Stimulated activated CD4-positive, alpha-beta T cell treated with anti-CD3 and anti-CD28 coated beads, Interleukin-4, amount 100 ng/mL, for 4 hours (primary cell): ENCODE results near the gene OSBP2.
"Not testable (repeated sequence)": the region's sequence is repeated elsewhere in the genome, so short reads cannot be mapped to it uniquely, and the experiment has no call there.

ENCODE experiments used
- DNase-seq, 2 experiments: peaks; one replicate each; pipeline ENCODE4 v3.0.0-alpha.2; 2020

OSBP2 gene

GRCh38 chr22:30721741-30722140 is 27.1 kb downstream of the OSBP2 start:
- DNase-seq, result no peak

- no peak for DNase-seq
Observed at GRCh38 chr22:30728826-30729225, 34.2 kb downstream of the OSBP2 start.

- no peak for DNase-seq
Observed at GRCh38 chr22:30731658-30732057, 37.0 kb downstream of the OSBP2 start.

- DNase-seq, result no peak
Observed at GRCh38 chr22:30732426-30732825, 37.8 kb downstream of the OSBP2 start.

GRCh38 chr22:30733181-30733631 is 38.5 kb downstream of the OSBP2 start:
- no peak for DNase-seq

GRCh38 chr22:30740007-30740406 is 45.3 kb downstream of the OSBP2 start:
- not testable (repeated sequence) for DNase-seq

DNA sequence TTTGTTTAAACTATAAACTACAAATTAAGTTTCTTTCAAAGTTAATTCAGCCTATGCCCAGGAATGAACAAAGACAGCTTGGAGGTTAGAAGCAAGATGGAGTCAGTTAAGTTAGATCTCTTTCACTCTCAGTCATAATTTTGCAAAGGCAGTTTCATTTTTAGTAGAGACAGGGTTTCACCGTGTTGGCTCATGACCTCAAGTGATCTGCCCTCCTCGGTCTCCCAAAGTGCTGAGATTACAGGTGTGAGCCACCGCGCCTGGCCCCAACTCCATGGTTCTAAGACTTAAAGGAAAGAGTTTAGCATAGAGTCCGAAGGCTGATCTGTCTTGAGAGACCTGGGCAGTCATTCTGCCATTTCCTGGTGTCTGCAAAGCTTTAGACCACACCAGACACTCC is 45.8 kb downstream of the OSBP2 start:
- DNase-seq, result not testable (repeated sequence)

- no peak for DNase-seq
Observed at GRCh38 chr22:30742291-30743256, 47.9 kb downstream of the OSBP2 start.

- DNase-seq, result no peak
Observed at GRCh38 chr22:30743257-30744020, 48.8 kb downstream of the OSBP2 start.

GRCh38 chr22:30744224-30744623 is 49.5 kb downstream of the OSBP2 start:
- DNase-seq, result no peak

- DNase-seq, result no peak
Observed at GRCh38 chr22:30747493-30747892, 52.8 kb downstream of the OSBP2 start.

GRCh38 chr22:30749272-30749671 is 54.6 kb downstream of the OSBP2 start:
- no peak for DNase-seq

- DNase-seq, result no peak
Observed at GRCh38 chr22:30749849-30750248, 55.2 kb downstream of the OSBP2 start.

GRCh38 chr22:30751529-30751928 is 56.9 kb downstream of the OSBP2 start:
- no peak for DNase-seq

- DNase-seq, result no peak
Observed at GRCh38 chr22:30752771-30753170, 58.1 kb downstream of the OSBP2 start.

- no peak for DNase-seq
Observed at GRCh38 chr22:30753701-30754100, 59.0 kb downstream of the OSBP2 start.

- DNase-seq, result no peak
Observed at GRCh38 chr22:30754521-30754920, 59.8 kb downstream of the OSBP2 start.

GRCh38 chr22:30754971-30755758 is 60.5 kb downstream of the OSBP2 start:
- peak; percentile 38 to 47 for DNase-seq

GRCh38 chr22:30755759-30756124 is 61.1 kb downstream of the OSBP2 start:
- no peak for DNase-seq

- peak; percentile 16 to 56 for DNase-seq
Observed at GRCh38 chr22:30763815-30764673, 69.4 kb downstream of the OSBP2 start.

- no peak for DNase-seq
Observed at GRCh38 chr22:30767661-30768060, 73.0 kb downstream of the OSBP2 start.

DNA sequence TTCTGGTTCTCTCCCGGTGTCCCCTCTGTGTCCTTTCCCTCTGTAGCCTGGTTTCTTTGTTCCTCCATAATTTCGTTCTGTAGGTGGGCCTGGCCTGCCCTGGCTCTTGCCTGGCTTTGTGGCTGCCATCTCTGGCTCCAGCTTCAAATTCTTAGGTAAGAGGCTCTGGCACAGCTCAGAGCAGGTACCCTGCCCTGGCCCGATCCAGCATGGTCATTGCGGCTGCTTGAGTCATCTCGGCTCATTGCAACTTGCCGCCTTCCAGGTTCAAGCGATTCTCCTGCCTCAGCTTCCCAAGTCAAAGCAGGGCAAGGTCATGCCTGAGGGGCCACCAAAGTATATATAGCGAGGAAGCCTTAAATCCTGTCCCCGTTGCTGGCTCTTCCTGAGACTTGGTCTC is 76.0 kb downstream of the OSBP2 start:
- DNase-seq, result no peak
